T-cell (primary cell): Measurements from ENCODE around the gene OR1E2. TPM values are rescaled to one million over a fixed set of nuclear protein-coding genes. Genes with fewer than 3 reads are reported as not detected.
"Not testable (repeated sequence)": the region's sequence is repeated elsewhere in the genome, so short reads cannot be mapped to it uniquely, and the experiment has no call there.

Experiments used
- ATAC-seq, 4 experiments: fragments of 200-7000 bp in 3 of 4; fragments of 150-1000 bp in 1 of 4; cut with Tn5 transposase; replicated peaks in 1 of 4; 1 replicate in 3 of 4; 2 replicates in 1 of 4; pipeline ENCODE4 v1.10.0; 2021; ENCODE audit warnings: moderate library complexity in 3 of 4, mild to moderate bottlenecking in 2 of 4, moderate number of reproducible peaks in 1 of 4
- CTCF ChIA-PET, 2 donors: fragments of 300-600 bp; sonication (Branson Sonifier 250); formaldehyde crosslinking; loops; one replicate each; lab custom pipeline; 2022; ENCODE audit warnings: antibody characterized with exemption in 2 of 2; lab: Charles Lee
- POLR2A ChIA-PET, 2 donors: fragments of 300-600 bp; sonication (Branson Sonifier 250); formaldehyde crosslinking; loops; one replicate each; lab custom pipeline; 2022; ENCODE audit warnings: antibody characterized with exemption in 2 of 2; lab: Charles Lee
- DNase-seq, 35 experiments: peaks; one replicate each; pipeline versions ENCODE4 v3.0.0 to v3.0.0-alpha.2; 2013 to 2023
- H3K27ac ChIP-seq: one replicate; pipeline ENCODE4 v1.5.1; 2013; ENCODE audit warnings: low read length
- H3K27me3 ChIP-seq, 2 experiments: replicated peaks in 1 of 2; 1 replicate in 1 of 2; 2 replicates in 1 of 2; pipeline versions ENCODE4 v1.6.1 to v1.7.0; 2013; ENCODE audit warnings: low read length in 1 of 2, mixed read lengths in 1 of 2; ENCODE audit not compliant: control insufficient read depth in 2 of 2, insufficient read depth in 2 of 2; ENCODE audit errors: extremely low read depth in 1 of 2
- H3K36me3 ChIP-seq, 2 donors: 1 replicate in 1 of 2; 2 replicates in 1 of 2; pipeline versions ENCODE4 v1.6.1 to v1.7.0; 2013; ENCODE audit warnings: low read length in 1 of 2; ENCODE audit not compliant: control insufficient read depth in 2 of 2, insufficient read depth in 1 of 2; ENCODE audit errors: extremely low read depth in 1 of 2
- H3K4me1 ChIP-seq, 2 experiments: 1 replicate in 1 of 2; 2 replicates in 1 of 2; pipeline versions ENCODE4 v1.6.1 to v1.7.0; 2013; ENCODE audit warnings: low read length in 2 of 2, mixed read lengths in 1 of 2; ENCODE audit not compliant: insufficient read depth in 2 of 2, control insufficient read depth in 1 of 2; ENCODE audit errors: extremely low read depth in 1 of 2
- H3K4me3 ChIP-seq, 2 donors: 1 replicate in 1 of 2; 2 replicates in 1 of 2; pipeline versions ENCODE4 v1.5.1 to v1.7.0; 2013; ENCODE audit warnings: mild to moderate bottlenecking in 2 of 2, low read length in 1 of 2, moderate library complexity in 1 of 2; ENCODE audit not compliant: control insufficient read depth in 1 of 2; ENCODE audit errors: extremely low read depth in 1 of 2
- H3K9me3 ChIP-seq: 2 replicates; pipeline ENCODE4 v1.7.0; 2013
- H3K27ac Mint-ChIP-seq, 2 donors: one replicate each; pipeline ENCODE4 v1.8.0; 2020 to 2021; ENCODE audit warnings: mild to moderate bottlenecking in 2 of 2, mixed read lengths in 2 of 2
- H3K27me3 Mint-ChIP-seq, 2 donors: one replicate each; pipeline ENCODE4 v1.8.0; 2021 to 2022; ENCODE audit warnings: mixed read lengths in 2 of 2
- H3K36me3 Mint-ChIP-seq: one replicate; pipeline ENCODE4 v1.8.0; 2021; ENCODE audit warnings: mixed read lengths
- H3K4me1 Mint-ChIP-seq, 3 donors: one replicate each; pipeline ENCODE4 v1.8.0; 2020 to 2022; ENCODE audit warnings: mixed read lengths in 3 of 3, mild to moderate bottlenecking in 1 of 3
- H3K4me3 Mint-ChIP-seq, 3 donors: one replicate each; pipeline ENCODE4 v1.8.0; 2020 to 2022; ENCODE audit warnings: mild to moderate bottlenecking in 3 of 3, mixed read lengths in 3 of 3, moderate library complexity in 3 of 3
- H3K9me3 Mint-ChIP-seq, 3 donors: one replicate each; pipeline ENCODE4 v1.8.0; 2020 to 2022; ENCODE audit warnings: mixed read lengths in 3 of 3
- WGBS: methylation state at CpG from one replicate; pipeline ENCODE4 v1.1.5; 2013; ENCODE audit warnings: missing lambda C conversion rate; ENCODE audit not compliant: insufficient coverage; 5-methylcytosine and 5-hydroxymethylcytosine counted together
- total RNA-seq, 35 experiments: library from RNA in 6 of 35; stranded (reverse) in 6 of 35; fragments of 120-200 nt in 1 of 35; gene quantifications; one replicate each; pipeline versions ENCODE4 v1.2.1 to v1.2.4 and lab custom pipeline; 2013 to 2026

Gene OR1E2
- total RNA-seq, 5 donors from 2014 or later (not counting 1 experiment from before 2014, with no cell fraction given): not detected

- peaks cover 15 to 30% of the 10 kb centered on the region in 2 donors for H3K27me3 Mint-ChIP-seq
- H3K27ac ChIP-seq, H3K27me3 ChIP-seq, H3K4me3 ChIP-seq, DNase-seq, H3K4me3 Mint-ChIP-seq, H3K9me3 ChIP-seq, CTCF ChIA-PET, H3K36me3 Mint-ChIP-seq, H3K4me1 Mint-ChIP-seq, POLR2A ChIA-PET, ATAC-seq, H3K36me3 ChIP-seq, H3K27ac Mint-ChIP-seq, H3K4me1 ChIP-seq: not testable (repeated sequence)
- peaks cover 8 to 19% (median 10%) of the 10 kb centered on the region in 3 donors for H3K9me3 Mint-ChIP-seq
- no CpG with 5 or more reads among the region's 1 CpG for WGBS
Observed at GRCh38 chr17:3403856-3404255, 29.8 kb downstream of the OR1E2 start.

- no peaks in the 10 kb centered on the region for H3K4me1 Mint-ChIP-seq
- ATAC-seq: no peak
- H3K36me3 Mint-ChIP-seq: no peaks in the 10 kb centered on the region
- POLR2A ChIA-PET: no interaction called here
- H3K9me3 Mint-ChIP-seq: peaks cover 0 to 7% (median 0%) of the 10 kb centered on the region in 3 donors
- no peak for DNase-seq
- no peak overlapping the region for H3K4me3 Mint-ChIP-seq
- Histone ChIP-seq H3K4me1 (no peaks in the 10 kb centered on the region), H3K36me3 (no peaks in the 10 kb centered on the region), H3K27me3 (peaks cover 0 to 4% of the 10 kb centered on the region in 2 experiments), H3K4me3 (no peak overlapping the region), H3K27ac (no peak overlapping the region), H3K9me3 (no peaks in the 10 kb centered on the region)
- H3K27ac Mint-ChIP-seq: no peak overlapping the region
- WGBS: no CpG with 5 or more reads among the region's 2 CpGs
- peaks cover 5 to 19% of the 10 kb centered on the region in 2 donors for H3K27me3 Mint-ChIP-seq
- CTCF ChIA-PET: no interaction called here
Observed at GRCh38 chr17:3401786-3402185, 31.9 kb downstream of the OR1E2 start.

GRCh38 chr17:3400055-3400454, 33.6 kb downstream of the OR1E2 start:
- Mint-ChIP-seq H3K4me1 (no peaks in the 10 kb centered on the region), H3K36me3 (no peaks in the 10 kb centered on the region), H3K9me3 (no peaks in the 10 kb centered on the region), H3K4me3 (no peak overlapping the region), H3K27ac (no peak overlapping the region), H3K27me3 (peaks cover 9 to 16% of the 10 kb centered on the region in 2 donors)
- no peak overlapping the region for H3K27ac ChIP-seq
- no peaks in the 10 kb centered on the region for H3K4me1 ChIP-seq
- no peak overlapping the region for H3K4me3 ChIP-seq
- peaks cover 0 to 7% of the 10 kb centered on the region in 2 experiments for H3K27me3 ChIP-seq
- H3K9me3 ChIP-seq: no peaks in the 10 kb centered on the region
- ChIA-PET CTCF (no interaction called here), POLR2A (no interaction called here)
- ATAC-seq (no peak), DNase-seq (no peak)
- no peaks in the 10 kb centered on the region for H3K36me3 ChIP-seq
- 69% methylated on average over 3 of the region's 6 CpGs for WGBS

- DNase-seq (no peak), ATAC-seq (no peak)
- no peaks in the 10 kb centered on the region for H3K36me3 ChIP-seq
- Mint-ChIP-seq H3K36me3 (no peaks in the 10 kb centered on the region), H3K27ac (no peak within 1 kb of the TSS), H3K4me1 (no peaks in the 10 kb centered on the region), H3K4me3 (no peak within 1 kb of the TSS), H3K27me3 (peaks cover 13 to 22% of the 10 kb centered on the region in 2 donors), H3K9me3 (no peaks in the 10 kb centered on the region)
- no peak within 1 kb of the TSS for H3K27ac ChIP-seq
- no CpG with 5 or more reads among the region's 1 CpG for WGBS
- ChIA-PET POLR2A (no interaction called here), CTCF (no interaction called here)
- H3K4me3 ChIP-seq: no peak within 1 kb of the TSS
- peaks cover 0 to 7% of the 10 kb centered on the region in 2 experiments for H3K27me3 ChIP-seq
- H3K4me1 ChIP-seq: no peaks in the 10 kb centered on the region
- no peaks in the 10 kb centered on the region for H3K9me3 ChIP-seq
Observed at GRCh38 chr17:3398310-3398709, 35.3 kb downstream of the OR1E2 start, which contains the start of gene OR1E1. TSS of gene OR1E1 (minus strand) at chr17:3398410. CDS start at chr17:3398410, 0 bp downstream.

- POLR2A ChIA-PET, H3K4me3 Mint-ChIP-seq, H3K27ac ChIP-seq, H3K4me1 Mint-ChIP-seq, DNase-seq, H3K9me3 ChIP-seq, H3K36me3 Mint-ChIP-seq, H3K36me3 ChIP-seq, H3K9me3 Mint-ChIP-seq, ATAC-seq, CTCF ChIA-PET, H3K27ac Mint-ChIP-seq, H3K4me1 ChIP-seq, H3K4me3 ChIP-seq: not testable (repeated sequence)
- H3K27me3 Mint-ChIP-seq: peaks cover 17 to 18% of the 10 kb centered on the region in 2 donors
- H3K27me3 ChIP-seq: peaks cover 0 to 12% of the 10 kb centered on the region in 2 experiments
- WGBS: 37% methylated on average over 5 of the region's 7 CpGs
Observed at GRCh38 chr17:3397801-3398200, 35.8 kb downstream of the OR1E2 start.

GRCh38 chr17:3389791-3390190, 43.9 kb downstream of the OR1E2 start:
- Histone ChIP-seq H3K9me3 (no peaks in the 10 kb centered on the region), H3K4me1 (peaks cover 2% of the 10 kb centered on the region in 2 experiments), H3K27me3 (peaks cover 7 to 21% of the 10 kb centered on the region in 2 experiments), H3K4me3 (no peak overlapping the region), H3K27ac (no peak overlapping the region), H3K36me3 (no peaks in the 10 kb centered on the region)
- Mint-ChIP-seq H3K27ac (no peak overlapping the region), H3K27me3 (peaks cover 32 to 37% of the 10 kb centered on the region in 2 donors), H3K9me3 (peaks cover 0 to 4% (median 3%) of the 10 kb centered on the region in 3 donors), H3K4me1 (peaks cover 0 to 8% (median 0%) of the 10 kb centered on the region in 3 donors), H3K36me3 (no peaks in the 10 kb centered on the region), H3K4me3 (no peak overlapping the region)
- POLR2A ChIA-PET: no interaction called here
- DNase-seq: no peak
- no peak for ATAC-seq
- WGBS: 60% methylated on average over 3 of the region's 4 CpGs
- CTCF ChIA-PET: no interaction called here
